Colonic mucosa (tissue), 4 donors: ENCODE results near the gene TMEM42. TPM values are rescaled to one million over a fixed set of nuclear protein-coding genes. Genes with fewer than 3 reads are reported as not detected.

Source experiments
- DNase-seq: peaks from one replicate; pipeline ENCODE4 v3.0.0-alpha.2; 2020
- H3K27ac ChIP-seq: fragments of 200-600 bp; one replicate; pipeline ENCODE4 v1.8.0; 2021
- H3K27me3 ChIP-seq: fragments of 200-600 bp; one replicate; pipeline ENCODE4 v1.8.0; 2021
- H3K36me3 ChIP-seq: fragments of 200-600 bp; one replicate; pipeline ENCODE4 v1.8.0; 2021
- H3K4me1 ChIP-seq: fragments of 200-600 bp; one replicate; pipeline ENCODE4 v1.8.0; 2021; ENCODE audit warnings: mild to moderate bottlenecking
- H3K4me3 ChIP-seq: fragments of 200-600 bp; one replicate; pipeline ENCODE4 v1.8.0; 2021
- H3K9ac ChIP-seq, 2 donors: one replicate each; pipeline ENCODE4 v1.7.0; 2013; ENCODE audit warnings: control low read depth in 2 of 2, low read depth in 2 of 2, low read length in 2 of 2
- H3K9me3 ChIP-seq: fragments of 200-600 bp; one replicate; pipeline ENCODE4 v1.8.0; 2021
- CTCF ChIP-seq: fragments of 200-600 bp; IDR thresholded peaks from one replicate; pipeline ENCODE4 v1.8.0; 2022; ENCODE audit warnings: antibody characterized with exemption, mild to moderate bottlenecking
- intact Hi-C: fragments of 100-400 bp; cut with DNase I; formaldehyde crosslinking; loops from one replicate; pipeline ENCODE4 v1.14.1; 2022
- total RNA-seq, 2 donors: library from RNA; stranded (reverse); fragmentation: NEBNext Ultra II Directional in 1 of 2; extraction: Animal tissue kit (Norgen Biotek cat#: 25700) in 1 of 2; gene quantifications; one replicate each; pipeline ENCODE4 v1.2.1, GENCODE V29; 2021
- donor health status: healthy.
- donor health status: DM: no; HTN: no; CAD: no.
- donor health status: DM: no; HTN: no; CAD: no.

The TMEM42 gene
- total RNA-seq, 2 donors from 2014 or later, result 7.3 to 10.0 TPM

GRCh38 chr3:44865272-44866035 lies 3.7 kb downstream of the TMEM42 start:
- no peak overlapping the region for H3K27ac ChIP-seq
- intact Hi-C loops, result no loop called here

GRCh38 chr3:44867421-44868111 lies 5.9 kb downstream of the TMEM42 start:
- Histone ChIP-seq H3K27ac (no peak overlapping the region), H3K36me3 (no peaks in the 10 kb centered on the region), H3K9ac (no peak overlapping the region), H3K9me3 (no peaks in the 10 kb centered on the region), H3K27me3 (no peaks in the 10 kb centered on the region), H3K4me3 (no peak overlapping the region), H3K4me1 (no peaks in the 10 kb centered on the region)
- intact Hi-C loops, result no loop called here
- TF ChIP-seq CTCF, result no peak
- DNase-seq, result no peak

More at GRCh38 chr3:44865272-44866035, 3.7 kb downstream of the TMEM42 start:
- no peak overlapping the region for H3K4me3 ChIP-seq
- no peaks in the 10 kb centered on the region for H3K36me3 ChIP-seq
- H3K27me3 ChIP-seq, result no peaks in the 10 kb centered on the region
- H3K4me1 ChIP-seq, result no peaks in the 10 kb centered on the region
- no peaks in the 10 kb centered on the region for H3K9me3 ChIP-seq
- TF ChIP-seq CTCF, result no peak
- no peak for DNase-seq
- no peak overlapping the region for H3K9ac ChIP-seq

GRCh38 chr3:44870375-44871061 lies 8.8 kb downstream of the TMEM42 start:
- no peak overlapping the region for H3K9ac ChIP-seq
- H3K4me3 ChIP-seq, result no peak overlapping the region
- H3K27me3 ChIP-seq, result no peaks in the 10 kb centered on the region
- peak; percentile 77 for DNase-seq
- intact Hi-C loops, result no loop called here
- TF ChIP-seq CTCF, result no peak
- H3K4me1 ChIP-seq, result no peaks in the 10 kb centered on the region
- no peak overlapping the region for H3K27ac ChIP-seq
- no peaks in the 10 kb centered on the region for H3K36me3 ChIP-seq
- no peaks in the 10 kb centered on the region for H3K9me3 ChIP-seq

- DNase-seq, result no peak
- H3K9me3 ChIP-seq, result no peaks in the 10 kb centered on the region
- H3K36me3 ChIP-seq, result no peaks in the 10 kb centered on the region
- H3K4me3 ChIP-seq, result no peak within 1 kb of the TSS
- no peaks in the 10 kb centered on the region for H3K4me1 ChIP-seq
- intact Hi-C loops, result no loop called here
- no peak within 1 kb of the TSS for H3K9ac ChIP-seq
- no peaks in the 10 kb centered on the region for H3K27me3 ChIP-seq
- no peak for TF ChIP-seq CTCF
- H3K27ac ChIP-seq, result no peak within 1 kb of the TSS
Observed at GRCh38 chr3:44874308-44874707, 12.6 kb downstream of the TMEM42 start, which contains the start of gene TGM4. TSS of gene TGM4 (plus strand) at chr3:44874608. CDS start at chr3:44874679, 71 bp downstream.

GRCh38 chr3:44875596-44875995 lies 13.9 kb downstream of the TMEM42 start:
- H3K9ac ChIP-seq, result no peak overlapping the region
- H3K9me3 ChIP-seq, result no peaks in the 10 kb centered on the region
- H3K27ac ChIP-seq, result no peak overlapping the region
- H3K36me3 ChIP-seq, result no peaks in the 10 kb centered on the region
- no peaks in the 10 kb centered on the region for H3K27me3 ChIP-seq
- intact Hi-C loops, result no loop called here
- H3K4me1 ChIP-seq, result no peaks in the 10 kb centered on the region
- TF ChIP-seq CTCF, result no peak
- no peak for DNase-seq
- no peak overlapping the region for H3K4me3 ChIP-seq
